RKO (cell line): ENCODE measurements around the gene DNAJB12.
"Not testable (repeated sequence)": the region's sequence is repeated elsewhere in the genome, so short reads cannot be mapped to it uniquely, and the experiment has no call there.

Source experiments
- DNase-seq: peaks from one replicate; pipeline ENCODE4 v3.0.0-alpha.2; 2016; ENCODE audit warnings: low spot score

The DNAJB12 gene

GRCh38 chr10:72316386-72316700 lies 38.4 kb downstream of the DNAJB12 start:
- DNase-seq = no peak

- no peak for DNase-seq
These were observed 38.9 kb downstream of the DNAJB12 start for GRCh38 chr10:72315611-72316385.

GRCh38 chr10:72315054-72315453 lies 39.7 kb downstream of the DNAJB12 start:
- no peak for DNase-seq

GRCh38 chr10:72314263-72314662 lies 40.5 kb downstream of the DNAJB12 start:
- DNase-seq = no peak

- DNase-seq = no peak
These were observed 41.8 kb downstream of the DNAJB12 start for GRCh38 chr10:72312865-72313391.

GRCh38 chr10:72311667-72312066 lies 43.1 kb downstream of the DNAJB12 start:
- DNase-seq = no peak

- DNase-seq = no peak
These were observed 44.1 kb downstream of the DNAJB12 start for GRCh38 chr10:72310636-72311035.

GRCh38 chr10:72310241-72310633 lies 44.5 kb downstream of the DNAJB12 start:
- no peak for DNase-seq

- no peak for DNase-seq
These were observed 45.2 kb downstream of the DNAJB12 start for GRCh38 chr10:72309290-72310240.

GRCh38 chr10:72308320-72308987 lies 46.3 kb downstream of the DNAJB12 start:
- DNase-seq = peak; percentile 70

GRCh38 chr10:72307711-72308110 lies 47.0 kb downstream of the DNAJB12 start:
- not testable (repeated sequence) for DNase-seq

GRCh38 chr10:72306215-72306760 lies 48.4 kb downstream of the DNAJB12 start:
- DNase-seq = no peak

- DNase-seq = no peak
These were observed 51.1 kb downstream of the DNAJB12 start for GRCh38 chr10:72303424-72304128.

- no peak for DNase-seq
These were observed 55.9 kb downstream of the DNAJB12 start for GRCh38 chr10:72298592-72299519.

- no peak for DNase-seq
These were observed 56.7 kb downstream of the DNAJB12 start for GRCh38 chr10:72297805-72298591.

GRCh38 chr10:72297281-72297804 lies 57.4 kb downstream of the DNAJB12 start:
- DNase-seq = no peak

GRCh38 chr10:72296829-72297280 lies 57.9 kb downstream of the DNAJB12 start:
- not testable (repeated sequence) for DNase-seq

- DNase-seq = no peak
These were observed 59.3 kb downstream of the DNAJB12 start for GRCh38 chr10:72295330-72295910.

GRCh38 chr10:72292223-72292691 lies 62.5 kb downstream of the DNAJB12 start:
- DNase-seq = no peak
